ENCODE data around the gene SLC2A6.

Gene SLC2A6

DNA sequence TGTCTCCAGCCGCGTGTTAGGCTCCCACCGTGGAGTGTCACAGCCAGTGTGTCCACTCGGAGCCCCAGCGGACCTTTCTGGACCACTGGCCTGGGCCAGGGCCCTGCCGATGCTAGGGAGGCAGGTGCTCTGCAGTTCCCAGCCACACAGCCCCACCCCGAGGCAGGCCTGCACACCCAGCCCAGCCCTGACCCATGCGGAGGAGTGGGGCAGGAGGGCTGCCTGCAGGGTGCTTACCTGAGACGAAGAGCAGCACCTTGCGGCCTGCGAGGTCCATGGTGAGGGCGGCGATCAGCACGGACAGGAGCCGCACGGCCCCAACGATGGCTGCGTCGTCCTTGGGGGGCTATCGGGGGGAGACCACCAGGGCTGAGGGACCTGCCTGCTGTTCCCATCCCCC is 5.2 kb downstream of the SLC2A6 start:
- H3K79me2 ChIP-seq (ENCODE audit: insufficient read depth, low read length): peaks cover 34% of the 10 kb centered on the region
- H3K9me2 ChIP-seq (replicated peaks; ENCODE audit: low read depth, low read length): no peaks in the 10 kb centered on the region

DNA sequence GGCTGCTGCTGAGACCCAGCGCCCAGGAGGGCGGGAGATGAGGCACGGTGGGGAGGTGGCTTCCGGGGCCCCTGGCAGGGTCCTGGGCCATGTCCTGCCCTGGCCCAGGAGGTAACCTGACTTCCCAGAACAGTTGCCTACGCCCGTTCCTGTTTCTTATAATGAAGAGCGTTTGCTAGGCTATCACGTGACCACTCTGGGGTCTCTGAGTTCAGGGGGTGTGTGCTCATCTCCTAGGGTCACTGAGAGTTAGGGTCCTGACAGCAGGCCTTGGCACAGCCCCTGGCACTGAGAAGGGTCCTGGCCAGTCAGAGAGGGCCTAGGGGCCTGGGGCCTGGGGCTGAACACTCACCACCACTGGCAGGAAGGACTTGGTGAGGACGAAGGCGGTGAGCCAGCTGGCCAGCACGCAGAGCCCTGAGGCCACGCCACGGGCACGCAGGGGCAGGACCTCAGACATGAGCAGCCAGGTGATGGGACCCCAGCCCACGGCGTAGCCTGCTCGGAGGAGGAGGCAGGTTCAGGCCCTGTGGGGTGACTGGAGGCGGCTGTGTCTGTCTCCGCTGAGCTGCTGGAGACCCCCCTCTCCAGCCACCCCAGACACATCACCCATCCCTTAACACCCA is 6.0 kb downstream of the SLC2A6 start:
- Histone ChIP-seq H2AFZ (ENCODE audit: low read length) (no peak overlapping the region), H3K9ac (ENCODE audit: low read depth, low read length, poor library complexity, severe bottlenecking) (peak overlapping the region; percentile 57), H3K9me2 (replicated peaks; ENCODE audit: low read depth, low read length) (no peaks in the 10 kb centered on the region), H3F3A (ENCODE audit: low read depth) (peaks cover 12% of the 10 kb centered on the region), H3K4me3 (ENCODE audit: low read length, poor library complexity, severe bottlenecking) (no peak overlapping the region), H3K4me1 (ENCODE audit: insufficient read depth, low read length, poor library complexity, severe bottlenecking) (peaks cover 48% of the 10 kb centered on the region), H3K27me3 (ENCODE audit: insufficient read depth, low read length, poor library complexity, severe bottlenecking) (no peaks in the 10 kb centered on the region), H3K4me2 (ENCODE audit: low read depth, low read length, poor library complexity, severe bottlenecking) (peak overlapping the region; percentile 97), H3K79me2 (ENCODE audit: insufficient read depth, low read length) (peaks cover 25% of the 10 kb centered on the region), H3K36me3 (ENCODE audit: insufficient read depth, low read length) (no peaks in the 10 kb centered on the region), H4K20me1 (ENCODE audit: insufficient read depth, low read length, poor library complexity, severe bottlenecking) (no peaks in the 10 kb centered on the region), H3K9me3 (ENCODE audit: insufficient read depth, low read depth, low read length) (no peaks in the 10 kb centered on the region)
- no peak for TF ChIP-seq EZH2phosphoT487 (IDR thresholded peaks at IDR 0.05; ENCODE audit: borderline replicate concordance)
- TF ChIP-seq, protein P1, sequence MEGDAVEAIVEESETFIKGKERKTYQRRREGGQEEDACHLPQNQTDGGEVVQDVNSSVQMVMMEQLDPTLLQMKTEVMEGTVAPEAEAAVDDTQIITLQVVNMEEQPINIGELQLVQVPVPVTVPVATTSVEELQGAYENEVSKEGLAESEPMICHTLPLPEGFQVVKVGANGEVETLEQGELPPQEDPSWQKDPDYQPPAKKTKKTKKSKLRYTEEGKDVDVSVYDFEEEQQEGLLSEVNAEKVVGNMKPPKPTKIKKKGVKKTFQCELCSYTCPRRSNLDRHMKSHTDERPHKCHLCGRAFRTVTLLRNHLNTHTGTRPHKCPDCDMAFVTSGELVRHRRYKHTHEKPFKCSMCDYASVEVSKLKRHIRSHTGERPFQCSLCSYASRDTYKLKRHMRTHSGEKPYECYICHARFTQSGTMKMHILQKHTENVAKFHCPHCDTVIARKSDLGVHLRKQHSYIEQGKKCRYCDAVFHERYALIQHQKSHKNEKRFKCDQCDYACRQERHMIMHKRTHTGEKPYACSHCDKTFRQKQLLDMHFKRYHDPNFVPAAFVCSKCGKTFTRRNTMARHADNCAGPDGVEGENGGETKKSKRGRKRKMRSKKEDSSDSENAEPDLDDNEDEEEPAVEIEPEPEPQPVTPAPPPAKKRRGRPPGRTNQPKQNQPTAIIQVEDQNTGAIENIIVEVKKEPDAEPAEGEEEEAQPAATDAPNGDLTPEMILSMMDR (conservative IDR thresholded peaks at IDR 0.05; ENCODE audit: low read length): no peak

More for the DNA sequence above, 5.2 kb downstream of the SLC2A6 start:
- peaks cover 12% of the 10 kb centered on the region for H3F3A ChIP-seq (ENCODE audit: low read depth)
- H3K9me3 ChIP-seq (ENCODE audit: insufficient read depth, low read depth, low read length): no peaks in the 10 kb centered on the region
- peak overlapping the region; percentile 97 for H3K4me2 ChIP-seq (ENCODE audit: low read depth, low read length, poor library complexity, severe bottlenecking)
- H3K4me3 ChIP-seq (ENCODE audit: low read length, poor library complexity, severe bottlenecking): peak overlapping the region; percentile 52
- no peak overlapping the region for H2AFZ ChIP-seq (ENCODE audit: low read length)
- H3K36me3 ChIP-seq (ENCODE audit: insufficient read depth, low read length): no peaks in the 10 kb centered on the region
- no peaks in the 10 kb centered on the region for H4K20me1 ChIP-seq (ENCODE audit: insufficient read depth, low read length, poor library complexity, severe bottlenecking)
- H3K4me1 ChIP-seq (ENCODE audit: insufficient read depth, low read length, poor library complexity, severe bottlenecking): peaks cover 56% of the 10 kb centered on the region
- TF ChIP-seq, protein P1 (conservative IDR thresholded peaks at IDR 0.05; ENCODE audit: low read length): no peak
- TF ChIP-seq EZH2phosphoT487 (IDR thresholded peaks at IDR 0.05; ENCODE audit: borderline replicate concordance): no peak
- H3K9ac ChIP-seq (ENCODE audit: low read depth, low read length, poor library complexity, severe bottlenecking): peak overlapping the region; percentile 57
- H3K27me3 ChIP-seq (ENCODE audit: insufficient read depth, low read length, poor library complexity, severe bottlenecking): no peaks in the 10 kb centered on the region

DNA sequence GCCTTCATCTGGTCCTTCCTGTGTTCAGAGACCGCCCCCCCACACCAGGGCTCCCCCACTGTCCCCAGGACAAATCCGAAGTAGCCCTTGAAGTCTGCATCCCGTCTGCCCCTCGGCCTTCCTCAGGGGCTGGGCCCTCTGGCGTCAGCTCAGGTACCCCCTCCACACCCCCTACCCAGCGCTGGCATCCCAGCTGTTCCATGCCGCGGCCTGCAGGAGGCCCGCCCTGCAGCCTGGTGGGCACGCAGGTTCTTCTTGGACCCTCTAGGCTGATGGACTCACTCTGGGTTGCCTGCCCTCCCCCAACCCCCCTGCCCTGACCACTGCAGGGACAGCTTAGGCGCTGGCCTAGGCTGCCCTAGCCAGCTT is 6.6 kb downstream of the SLC2A6 start:
- no peaks in the 10 kb centered on the region for H3K36me3 ChIP-seq (ENCODE audit: insufficient read depth, low read length)
- H3K9me3 ChIP-seq (ENCODE audit: insufficient read depth, low read depth, low read length): no peaks in the 10 kb centered on the region
- no peak overlapping the region for H3K4me2 ChIP-seq (ENCODE audit: low read depth, low read length, poor library complexity, severe bottlenecking)
- no peak overlapping the region for H3K4me3 ChIP-seq (ENCODE audit: low read length, poor library complexity, severe bottlenecking)
- no peaks in the 10 kb centered on the region for H4K20me1 ChIP-seq (ENCODE audit: insufficient read depth, low read length, poor library complexity, severe bottlenecking)
- H3F3A ChIP-seq (ENCODE audit: low read depth): peaks cover 12% of the 10 kb centered on the region
- no peaks in the 10 kb centered on the region for H3K9me2 ChIP-seq (replicated peaks; ENCODE audit: low read depth, low read length)
- no peaks in the 10 kb centered on the region for H3K27me3 ChIP-seq (ENCODE audit: insufficient read depth, low read length, poor library complexity, severe bottlenecking)
- H3K9ac ChIP-seq (ENCODE audit: low read depth, low read length, poor library complexity, severe bottlenecking): peak overlapping the region; percentile 57
- peaks cover 43% of the 10 kb centered on the region for H3K4me1 ChIP-seq (ENCODE audit: insufficient read depth, low read length, poor library complexity, severe bottlenecking)
- TF ChIP-seq, protein P1 (conservative IDR thresholded peaks at IDR 0.05; ENCODE audit: low read length): no peak
- TF ChIP-seq EZH2phosphoT487 (IDR thresholded peaks at IDR 0.05; ENCODE audit: borderline replicate concordance): no peak
- peaks cover 19% of the 10 kb centered on the region for H3K79me2 ChIP-seq (ENCODE audit: insufficient read depth, low read length)
- no peak overlapping the region for H2AFZ ChIP-seq (ENCODE audit: low read length)
